HG02763 (cell line): Measurements from ENCODE around the gene KCNH1.

Experiments used
- ATAC-seq: cut with Tn5 transposase; IDR thresholded peaks from one replicate; pipeline ENCODE4 v1.9.1; 2021; ENCODE audit warnings: mild to moderate bottlenecking, moderate library complexity; ENCODE audit not compliant: unreplicated experiment

Gene KCNH1

DNA sequence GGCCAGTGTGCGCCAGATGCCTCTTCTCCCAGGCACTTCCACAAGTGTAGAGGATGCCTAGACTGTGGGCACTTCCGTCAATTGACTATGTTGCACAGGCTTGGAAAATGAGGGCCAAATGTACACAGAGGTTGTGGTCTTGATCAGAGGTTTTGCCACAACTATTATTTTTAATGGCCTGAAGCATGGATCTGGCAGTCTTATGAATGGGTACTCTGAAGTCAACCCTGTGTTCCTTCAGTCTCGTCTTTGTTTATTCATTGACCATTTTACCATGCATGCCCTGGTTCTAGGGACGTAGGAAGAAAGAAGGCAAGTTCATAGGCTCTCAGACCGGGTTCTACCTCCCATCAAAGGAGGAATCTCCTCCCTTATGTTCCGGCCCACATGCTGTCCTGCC is 476.1 kb downstream of the KCNH1 start:
- ATAC-seq, result no peak

DNA sequence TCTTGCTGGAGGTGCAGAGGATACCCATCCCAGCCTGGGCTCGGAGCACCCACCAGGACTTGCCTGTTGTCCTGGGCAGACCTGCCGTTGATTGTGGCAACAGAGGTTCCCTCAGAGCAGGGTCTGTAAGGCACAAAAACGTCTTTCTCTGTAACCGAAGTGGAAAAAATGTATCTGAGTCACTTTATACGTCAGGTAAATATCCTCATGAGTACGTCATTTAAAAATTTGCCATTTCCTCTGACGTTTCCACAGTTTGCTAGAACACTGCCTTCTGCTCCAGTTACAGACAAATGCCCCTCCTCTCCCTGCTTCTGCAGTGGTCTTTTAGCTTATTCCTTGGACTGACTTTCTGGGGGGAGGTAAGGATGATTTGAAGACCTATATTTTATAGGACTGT is 478.4 kb downstream of the KCNH1 start:
- ATAC-seq, result no peak

DNA sequence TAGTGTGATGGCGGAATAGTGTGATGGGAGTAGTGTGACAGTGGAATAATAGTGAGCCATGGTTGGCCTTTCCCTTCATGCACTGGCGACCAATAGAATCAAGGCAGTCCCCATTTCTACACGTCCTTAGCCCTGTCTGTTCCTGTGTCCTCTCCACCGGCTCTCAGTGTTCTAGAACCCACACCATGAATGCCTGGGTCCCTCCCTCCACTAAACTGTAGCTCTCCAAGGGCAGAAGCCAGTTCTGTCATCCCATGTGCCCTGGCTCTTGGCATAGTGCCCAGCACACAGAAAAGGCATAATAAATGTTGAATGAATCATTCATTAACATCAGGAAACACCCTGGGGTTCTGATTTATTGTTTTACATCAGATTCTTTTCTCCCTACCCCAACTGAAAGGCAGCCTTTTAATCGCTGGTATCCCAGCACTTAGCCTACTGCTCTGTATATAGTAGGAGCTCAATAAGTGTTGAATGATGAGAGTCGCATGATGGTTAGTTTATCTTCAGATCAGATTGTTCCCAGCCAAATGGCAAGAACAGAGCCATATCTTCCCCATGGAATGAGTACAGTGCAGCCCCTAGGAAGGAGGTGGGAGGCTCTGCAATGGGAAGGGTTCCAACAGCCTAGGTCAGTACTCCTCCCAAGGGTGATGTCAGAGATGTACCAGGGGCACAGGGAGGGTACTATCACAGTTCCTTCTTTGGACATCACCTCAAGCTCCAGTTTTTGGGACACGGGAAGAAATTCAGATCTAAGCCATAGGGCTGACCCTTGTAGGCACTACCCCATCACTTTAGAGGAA is 479.6 kb downstream of the KCNH1 start:
- no peak for ATAC-seq

DNA sequence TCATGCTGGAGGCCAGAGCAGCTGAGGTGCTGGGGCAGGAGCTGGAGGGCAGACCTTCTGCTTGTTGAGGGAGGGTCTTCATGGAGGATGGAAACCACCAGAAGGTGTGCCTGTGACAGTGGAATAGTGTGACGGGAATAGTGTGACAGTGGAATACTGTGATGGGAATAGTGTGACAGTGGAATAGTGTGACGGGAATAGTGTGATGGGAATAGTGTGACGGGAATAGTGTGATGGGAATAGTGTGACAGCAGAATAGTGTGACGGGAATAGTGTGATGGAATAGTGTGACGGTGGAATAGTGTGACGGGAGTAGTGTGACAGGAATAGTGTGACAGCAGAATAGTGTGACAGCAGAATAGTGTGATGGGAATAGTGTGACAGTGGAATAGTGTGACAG is 480.2 kb downstream of the KCNH1 start:
- ATAC-seq, result no peak

DNA sequence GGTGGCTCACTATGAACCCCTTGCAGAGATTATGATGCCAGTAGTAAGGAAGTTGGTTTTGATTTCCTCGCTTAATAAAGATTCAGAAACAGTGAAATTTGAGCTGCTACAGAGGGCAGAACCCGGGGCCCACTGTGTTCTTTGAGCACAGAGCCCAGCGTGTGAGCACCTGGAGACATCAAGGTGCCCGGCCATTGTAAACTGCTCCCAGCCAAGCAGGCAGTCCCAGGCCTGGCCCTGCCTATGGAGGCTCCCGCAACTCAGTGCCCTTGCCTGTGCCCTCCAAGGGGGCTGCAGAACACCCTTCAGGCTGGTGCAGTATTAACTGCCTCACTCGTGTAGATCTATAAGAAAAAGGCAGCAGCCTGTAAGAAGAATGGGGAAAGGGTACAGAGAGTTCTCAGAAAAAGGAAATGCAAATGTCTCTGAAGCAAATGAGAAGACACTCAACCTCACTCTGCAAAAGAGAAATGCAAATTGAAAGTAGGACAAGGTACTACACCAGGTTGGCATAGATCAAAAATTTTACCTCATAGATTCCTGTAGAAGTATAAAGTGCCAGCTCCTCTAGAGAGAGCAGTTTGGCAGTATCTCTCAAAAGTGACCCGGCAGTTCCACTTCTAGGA is 481.5 kb downstream of the KCNH1 start:
- no peak for ATAC-seq

DNA sequence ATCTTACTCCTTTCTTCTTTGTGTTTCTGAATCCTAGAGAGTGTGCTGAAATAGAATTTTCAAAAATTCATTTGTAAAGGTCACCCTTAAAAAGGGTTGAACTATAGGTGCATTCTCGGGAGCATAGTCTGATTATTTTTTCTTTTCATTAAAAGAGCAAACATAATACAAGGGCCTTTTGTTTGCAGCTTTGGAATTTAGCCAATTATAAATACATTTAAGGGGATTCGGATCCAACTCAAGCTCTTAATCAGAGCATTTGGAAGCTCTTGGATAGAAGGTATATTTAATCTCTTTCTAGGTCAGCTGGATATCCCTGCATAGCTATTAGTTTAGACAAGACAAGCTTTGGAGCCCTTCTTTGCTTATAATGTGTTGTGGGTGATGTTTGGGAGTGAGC is 483.5 kb downstream of the KCNH1 start:
- ATAC-seq, result no peak

DNA sequence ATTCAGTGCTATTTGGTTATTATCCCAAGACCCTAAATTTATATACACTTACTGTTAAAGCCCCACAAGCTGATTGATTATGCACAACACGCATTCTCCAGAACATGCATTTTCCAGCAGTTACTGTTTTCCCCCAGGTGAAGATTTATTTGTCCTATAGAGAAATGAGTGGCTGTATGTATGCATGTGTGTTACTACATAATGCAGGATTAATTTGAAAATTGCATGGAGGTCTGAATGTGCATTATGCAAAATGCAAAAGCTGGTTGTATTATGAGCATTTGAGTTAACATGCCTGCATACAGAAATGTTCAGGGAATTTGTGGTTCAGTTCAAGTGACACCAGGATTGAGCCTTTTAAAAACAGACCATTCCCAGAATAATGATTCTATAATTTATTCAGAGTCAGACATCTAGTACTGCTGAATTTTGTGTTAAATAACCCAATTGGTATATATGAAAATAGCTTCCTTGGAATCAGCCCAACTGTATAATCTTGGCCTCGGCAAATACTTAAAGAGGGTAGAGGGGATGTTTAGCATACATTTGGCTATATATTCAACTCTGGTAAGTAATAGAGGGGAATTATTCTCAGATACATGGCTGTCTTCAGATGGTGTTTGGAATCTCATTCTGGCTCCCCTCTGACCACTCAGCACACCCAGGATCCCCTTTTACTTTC is 485.2 kb downstream of the KCNH1 start:
- ATAC-seq, result no peak

DNA sequence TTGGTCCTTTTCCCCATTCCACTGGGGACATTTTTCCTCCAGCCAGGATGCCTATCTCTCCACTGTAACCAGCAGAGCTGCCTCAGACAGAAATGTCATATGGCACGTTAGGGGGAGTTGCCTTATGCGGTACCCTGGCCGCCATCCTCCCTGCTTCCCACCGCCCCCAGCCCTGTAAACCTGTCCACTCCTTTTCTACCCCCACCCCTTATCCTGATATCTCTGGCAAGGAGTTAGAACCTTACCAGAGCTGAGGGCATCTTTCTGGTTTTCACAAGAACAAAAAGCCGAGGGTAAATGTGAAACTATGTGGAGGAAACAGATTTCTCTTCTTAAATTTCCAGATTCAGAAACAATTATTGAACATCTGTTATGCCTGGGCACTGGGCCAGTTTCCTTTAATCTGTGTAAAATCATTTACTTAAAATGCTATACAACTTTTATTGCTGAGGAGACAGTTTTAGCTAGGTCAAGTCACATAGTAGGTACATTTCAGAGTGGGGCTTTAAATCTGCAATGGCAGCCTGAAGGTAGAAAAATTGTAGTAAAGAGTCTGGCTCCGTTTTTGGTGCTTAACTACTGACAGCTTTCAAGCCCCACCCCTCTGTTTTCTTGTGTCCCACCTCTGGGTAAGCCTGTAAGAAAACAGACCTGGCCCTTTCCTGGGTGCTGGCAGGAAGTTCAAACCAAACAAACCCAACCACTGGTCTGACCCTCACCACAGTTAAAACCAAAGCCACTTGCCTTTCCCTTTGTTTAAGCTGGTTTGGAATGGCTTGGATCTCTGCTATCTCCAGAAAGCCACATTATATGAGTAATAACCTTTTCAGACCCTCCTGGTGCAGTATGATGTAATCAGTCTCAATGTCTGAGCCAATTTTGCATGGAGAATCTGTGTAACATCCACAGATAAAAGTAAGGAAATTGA is 486.3 kb downstream of the KCNH1 start:
- no peak for ATAC-seq

DNA sequence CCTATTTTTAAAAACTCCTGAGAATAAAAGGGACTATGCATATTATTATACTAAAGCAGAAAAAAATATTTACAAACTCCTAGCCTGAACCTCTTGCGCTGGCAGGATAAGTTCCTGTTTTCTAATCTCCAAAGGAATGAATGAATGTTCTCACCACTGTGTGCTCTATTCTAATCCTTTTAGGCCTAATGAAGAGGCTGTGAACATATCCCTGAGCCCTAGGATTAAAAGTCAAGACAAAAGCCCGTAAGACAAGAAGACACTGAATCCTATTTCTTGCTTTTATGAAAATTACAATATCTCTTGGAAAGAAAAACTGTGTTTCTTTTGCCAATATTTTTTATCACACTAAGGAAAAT is 487.7 kb downstream of the KCNH1 start:
- ATAC-seq, result no peak

DNA sequence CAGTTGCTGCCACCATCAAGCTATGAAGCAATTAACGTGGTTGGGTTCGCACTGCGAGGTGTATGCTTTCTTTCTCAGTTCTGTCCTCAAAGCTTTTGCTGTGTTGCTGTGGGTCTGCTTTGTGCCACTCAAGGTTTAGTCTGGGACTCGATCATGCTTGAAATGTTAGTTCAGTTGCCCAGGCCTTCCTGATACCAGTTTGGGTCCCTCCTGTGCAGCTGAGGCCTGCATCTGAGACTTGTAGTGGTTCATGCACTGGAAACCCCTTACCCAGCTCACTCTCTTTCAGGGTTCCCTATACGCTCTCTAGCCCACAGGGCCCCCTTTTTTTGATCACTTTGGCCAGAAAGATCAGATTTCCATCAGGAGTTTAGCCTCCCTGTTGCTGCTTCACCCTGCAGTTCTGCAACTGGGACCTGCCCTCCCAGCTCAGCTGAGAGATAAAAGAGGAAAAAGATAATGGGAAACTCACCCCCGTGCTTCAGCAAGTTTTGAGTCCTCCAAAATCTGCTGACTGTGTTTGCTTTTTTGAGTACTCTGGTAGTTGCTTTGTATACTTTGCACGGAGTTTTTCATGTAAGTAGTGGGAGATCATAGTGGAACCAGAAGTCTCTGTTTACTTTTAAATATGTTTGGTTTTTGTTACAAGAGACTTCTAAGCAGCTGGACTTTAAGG is 488.2 kb downstream of the KCNH1 start:
- no peak for ATAC-seq

DNA sequence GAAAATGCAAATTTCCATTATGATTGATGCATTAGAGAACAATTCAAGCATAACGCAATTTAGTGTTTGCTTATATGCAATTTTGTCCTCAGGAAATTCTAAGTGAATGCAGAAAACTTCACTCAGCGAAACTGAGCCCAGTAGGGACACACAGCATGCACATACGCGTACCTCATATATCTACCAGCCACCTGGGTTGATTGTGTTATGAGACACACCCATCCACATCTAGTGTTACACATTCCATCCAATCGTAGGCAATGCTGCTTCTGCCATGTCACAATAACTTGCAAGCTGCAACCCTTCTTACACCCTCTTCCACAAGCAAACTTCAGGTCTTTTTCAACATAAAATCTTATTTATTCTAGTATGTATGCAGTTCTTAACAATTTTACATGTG is 492.4 kb downstream of the KCNH1 start:
- no peak for ATAC-seq

DNA sequence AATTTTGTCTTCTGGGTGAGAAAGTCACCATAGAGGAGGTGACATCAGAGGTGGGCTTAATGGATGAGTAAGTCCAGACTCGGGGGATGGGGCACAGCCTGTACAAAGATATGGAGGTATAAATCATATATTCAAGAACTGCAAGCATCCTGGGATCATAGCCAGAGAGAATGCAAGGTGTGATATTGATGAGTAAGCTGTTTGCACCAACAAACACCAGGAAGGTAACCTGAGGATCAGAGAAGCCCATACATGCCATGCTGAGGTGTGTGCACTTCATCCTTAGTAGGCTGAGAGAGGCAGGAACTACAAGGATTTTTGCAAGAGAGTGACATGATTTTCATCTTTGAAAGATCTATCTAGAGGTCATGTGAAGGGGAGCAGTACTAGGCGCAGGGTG is 498.8 kb downstream of the KCNH1 start:
- ATAC-seq, result no peak

DNA sequence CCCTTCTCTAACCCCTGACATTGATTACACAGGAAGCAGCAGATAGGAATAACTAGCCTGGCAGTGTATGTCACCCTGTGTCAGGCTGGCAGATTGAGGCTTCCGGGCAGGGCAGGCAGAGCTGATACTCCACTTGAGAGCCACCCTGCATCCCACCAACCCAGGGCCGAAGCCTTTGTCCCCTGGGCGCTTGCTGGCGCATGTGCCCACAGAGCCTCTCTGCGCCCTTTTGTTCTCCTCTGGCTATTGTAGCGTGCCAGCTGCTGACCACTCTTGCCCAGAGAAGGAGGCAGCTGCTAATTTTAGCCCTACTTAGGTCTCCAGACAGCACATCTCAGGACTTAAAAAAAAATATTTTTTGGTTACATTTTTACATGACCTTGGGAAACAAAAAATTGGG is 500.3 kb downstream of the KCNH1 start:
- ATAC-seq, result no peak

DNA sequence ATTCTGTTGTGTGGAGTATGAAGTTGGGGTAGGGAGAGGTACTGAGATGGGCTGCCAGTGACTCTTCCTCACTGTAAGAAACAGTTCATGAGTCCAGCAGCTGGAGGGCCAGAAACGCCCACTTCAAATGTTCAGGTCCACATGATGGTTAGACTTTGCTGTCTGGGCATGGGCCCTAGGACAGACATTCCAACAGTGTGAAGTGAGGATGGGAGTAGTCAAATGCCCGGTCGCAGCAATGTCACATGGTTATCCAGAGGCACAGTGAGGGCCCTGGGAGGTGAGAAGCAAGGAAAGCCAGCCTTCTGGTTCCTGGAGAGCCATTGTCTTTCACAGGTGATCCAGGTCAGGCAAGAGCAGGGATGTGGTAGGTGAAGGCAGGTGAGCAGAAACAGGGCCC is 500.8 kb downstream of the KCNH1 start:
- no peak for ATAC-seq

DNA sequence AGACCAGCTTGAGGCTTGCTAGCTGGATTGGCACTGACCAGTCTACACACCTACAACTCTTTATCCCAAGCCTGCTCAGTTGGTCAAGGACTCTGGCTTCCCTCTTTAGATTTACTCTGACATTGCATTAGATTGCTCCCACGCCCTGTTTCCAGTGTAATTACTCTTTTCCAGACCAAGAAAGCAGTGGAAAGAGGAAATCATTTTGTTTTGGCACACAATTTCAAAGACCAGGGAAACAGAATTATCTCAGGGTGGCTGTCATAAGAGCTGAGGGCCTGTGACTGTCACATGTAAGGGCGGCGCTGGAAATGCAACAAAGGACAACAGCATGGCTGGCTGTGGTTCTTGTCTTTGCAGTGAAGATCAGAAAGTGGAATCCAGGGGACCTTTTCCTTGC is 502.5 kb downstream of the KCNH1 start:
- ATAC-seq, result no peak

DNA sequence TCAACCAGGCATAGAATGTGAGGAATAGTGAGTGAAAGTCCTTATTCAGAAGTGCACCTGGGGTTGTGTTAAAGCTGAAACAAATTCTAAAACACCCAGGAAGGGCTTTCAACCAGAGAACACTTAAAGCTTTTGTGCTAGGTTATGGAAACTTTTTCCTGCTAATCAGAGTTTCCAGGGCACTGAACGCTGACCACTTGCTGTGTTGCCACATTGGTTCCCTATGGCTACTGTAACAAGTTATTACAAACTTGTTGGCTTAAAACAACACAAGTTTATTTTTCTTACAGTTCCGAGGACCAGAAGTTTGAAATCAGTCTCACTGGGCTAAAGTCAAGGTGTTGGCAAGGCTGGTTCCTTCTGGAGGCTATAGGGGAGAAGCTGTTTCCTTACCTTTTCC is 504.7 kb downstream of the KCNH1 start:
- no peak for ATAC-seq

DNA sequence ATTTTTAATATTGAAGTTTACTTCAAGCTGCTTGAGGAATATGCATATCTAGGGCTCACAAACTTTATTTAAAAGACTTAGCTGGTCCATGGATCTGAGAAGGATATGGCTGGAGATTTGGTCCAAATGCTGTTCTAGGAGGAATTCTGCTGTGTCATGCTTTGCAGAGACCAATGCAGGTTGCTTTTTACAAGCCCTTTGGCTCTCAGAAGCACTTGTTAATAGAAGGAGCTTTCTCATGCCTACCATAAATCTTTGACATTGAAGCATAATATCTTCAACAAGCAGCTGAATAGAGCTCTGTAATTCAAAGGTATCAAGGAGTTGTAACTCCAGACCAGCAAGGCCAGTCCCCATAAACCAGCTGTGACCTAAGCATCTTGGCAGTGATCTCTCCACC is 506.2 kb downstream of the KCNH1 start:
- no peak for ATAC-seq
